Upper lobe of left lung (tissue), 4 donors: ENCODE results near the gene SMC5.

ENCODE experiments used
- CTCF ChIP-seq, 6 experiments: fragments of 450-650 bp in 4 of 6; fragments of 200-600 bp in 2 of 6; sonication (generic) in 2 of 6; IDR thresholded peaks; one replicate each; pipeline ENCODE4 v1.5.1; 2016 to 2019; ENCODE audit warnings: antibody characterized with exemption in 6 of 6
- POLR2A ChIP-seq, 4 donors: fragments of 450-650 bp; IDR thresholded peaks; one replicate each; pipeline ENCODE4 v1.5.1; 2016 to 2017; ENCODE audit warnings: antibody characterized with exemption in 4 of 4, mild to moderate bottlenecking in 2 of 4

- TF ChIP-seq CTCF (IDR thresholded peaks at IDR 0.05) = no peak
- no peak for TF ChIP-seq POLR2A (IDR thresholded peaks at IDR 0.05)
These were observed 140.4 kb downstream of the SMC5 start for GRCh38 chr9:70399141-70399540.
